ENCODE data around the gene EXD3. TPM values are rescaled to one million over a fixed set of nuclear protein-coding genes. Genes with fewer than 3 reads are reported as not detected.

The EXD3 gene
- polyA plus RNA-seq, 3 donors = 8.7 to 9.2 (median 8.9) TPM

GRCh38 chr9:137434498-137435380 is 11.8 kb upstream of the EXD3 start:
- DNase-seq (ENCODE audit: low read depth in 3 of 3, low spot score in 2 of 3) = no peak

GRCh38 chr9:137433916-137434431 is 11.0 kb upstream of the EXD3 start:
- DNase-seq (ENCODE audit: low read depth in 3 of 3, low spot score in 2 of 3) = no peak

GRCh38 chr9:137433349-137433915 is 10.5 kb upstream of the EXD3 start:
- DNase-seq (ENCODE audit: low read depth in 3 of 3, low spot score in 2 of 3) = no peak

- no peak for DNase-seq (ENCODE audit: low read depth in 3 of 3, low spot score in 2 of 3)
These were observed 9.9 kb upstream of the EXD3 start for GRCh38 chr9:137432687-137433348.

GRCh38 chr9:137431416-137431931 is 8.5 kb upstream of the EXD3 start:
- no peak for DNase-seq (ENCODE audit: low read depth in 3 of 3, low spot score in 2 of 3)

- DNase-seq (ENCODE audit: low read depth in 3 of 3, low spot score in 2 of 3) = no peak
These were observed 7.9 kb upstream of the EXD3 start for GRCh38 chr9:137430723-137431415.

- no peak for DNase-seq (ENCODE audit: low read depth in 3 of 3, low spot score in 2 of 3)
These were observed 7.2 kb upstream of the EXD3 start for GRCh38 chr9:137429974-137430722.

GRCh38 chr9:137429546-137429890 is 6.6 kb upstream of the EXD3 start:
- DNase-seq (ENCODE audit: low read depth in 3 of 3, low spot score in 2 of 3) = no peak

GRCh38 chr9:137428841-137429545 is 6.0 kb upstream of the EXD3 start:
- no peak for DNase-seq (ENCODE audit: low read depth in 3 of 3, low spot score in 2 of 3)

GRCh38 chr9:137428311-137428630 is 5.3 kb upstream of the EXD3 start:
- DNase-seq (ENCODE audit: low read depth in 3 of 3, low spot score in 2 of 3) = no peak

GRCh38 chr9:137427454-137428310 is 4.7 kb upstream of the EXD3 start:
- DNase-seq (ENCODE audit: low read depth in 3 of 3, low spot score in 2 of 3) = no peak

GRCh38 chr9:137426018-137426681 is 3.2 kb upstream of the EXD3 start:
- no peak for DNase-seq (ENCODE audit: low read depth in 3 of 3, low spot score in 2 of 3)

- DNase-seq (ENCODE audit: low read depth in 3 of 3, low spot score in 2 of 3) = no peak
These were observed 741 bp upstream of the EXD3 start for GRCh38 chr9:137423514-137424291.

- no peak for DNase-seq (ENCODE audit: low read depth in 3 of 3, low spot score in 2 of 3)
These were observed 941 bp downstream of the EXD3 start for GRCh38 chr9:137421838-137422603.

- no peak for DNase-seq (ENCODE audit: low read depth in 3 of 3, low spot score in 2 of 3)
These were observed 5.6 kb downstream of the EXD3 start for GRCh38 chr9:137417161-137418021.

Data from right renal cortex interstitium (tissue), 3 donors.